ENCODE measurements around the gene FGD2. TPM values are rescaled to one million over a fixed set of nuclear protein-coding genes. Genes with fewer than 3 reads are reported as not detected.
"Not testable (repeated sequence)": the region's sequence is repeated elsewhere in the genome, so short reads cannot be mapped to it uniquely, and the experiment has no call there.

Gene FGD2
- total RNA-seq, 1 donor from 2014 or later: 56.9 TPM

DNA sequence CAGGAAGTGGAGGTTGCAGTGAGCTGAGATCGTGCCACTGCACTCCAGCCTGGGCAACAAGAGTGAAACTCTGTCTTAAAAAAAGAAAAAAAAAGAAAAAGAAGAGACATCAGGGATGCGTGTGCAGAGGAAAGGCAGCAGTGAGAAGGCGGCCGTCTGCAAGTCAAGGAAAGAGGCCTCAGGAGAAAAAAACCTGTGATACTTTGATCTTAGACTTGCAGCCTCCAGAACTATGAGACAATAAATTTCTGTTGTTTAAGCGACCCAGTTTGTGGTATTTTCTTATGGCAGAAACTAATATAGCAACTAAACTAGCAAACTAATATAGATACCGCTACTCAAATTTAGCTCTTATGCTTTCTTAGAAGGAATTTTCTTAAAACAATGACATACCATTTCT lies 36.1 kb downstream of the FGD2 start:
- no peaks in the 10 kb centered on the region for H3K27me3 ChIP-seq
- intact Hi-C loops (cut with DNase I): no loop called here
- TF ChIP-seq CTCF (IDR thresholded peaks at IDR 0.05): no peak
- no peaks in the 10 kb centered on the region for H3K36me3 ChIP-seq
- no peak for DNase-seq
- no peak for ATAC-seq
- no peaks in the 10 kb centered on the region for H3K9me3 ChIP-seq
- H3K27ac ChIP-seq: no peak overlapping the region
- no peak overlapping the region for H3K4me3 ChIP-seq
- peaks cover 8% of the 10 kb centered on the region for H3K4me1 ChIP-seq

GRCh38 chr6:37042150-37042549 lies 36.7 kb downstream of the FGD2 start:
- intact Hi-C loops (cut with DNase I): no loop called here
- H3K4me1 ChIP-seq: peaks cover 8% of the 10 kb centered on the region
- no peak overlapping the region for H3K4me3 ChIP-seq
- TF ChIP-seq CTCF (IDR thresholded peaks at IDR 0.05): no peak
- ATAC-seq (no peak), DNase-seq (no peak)
- no peaks in the 10 kb centered on the region for H3K9me3 ChIP-seq
- no peaks in the 10 kb centered on the region for H3K36me3 ChIP-seq
- H3K27ac ChIP-seq: no peak overlapping the region
- H3K27me3 ChIP-seq: no peaks in the 10 kb centered on the region

GRCh38 chr6:37043091-37043490 lies 37.6 kb downstream of the FGD2 start:
- H3K27me3 ChIP-seq; H3K27ac ChIP-seq; H3K4me3 ChIP-seq; H3K9me3 ChIP-seq; DNase-seq; intact Hi-C loops (cut with DNase I); H3K4me1 ChIP-seq; H3K36me3 ChIP-seq; ATAC-seq: not testable (repeated sequence)

DNA sequence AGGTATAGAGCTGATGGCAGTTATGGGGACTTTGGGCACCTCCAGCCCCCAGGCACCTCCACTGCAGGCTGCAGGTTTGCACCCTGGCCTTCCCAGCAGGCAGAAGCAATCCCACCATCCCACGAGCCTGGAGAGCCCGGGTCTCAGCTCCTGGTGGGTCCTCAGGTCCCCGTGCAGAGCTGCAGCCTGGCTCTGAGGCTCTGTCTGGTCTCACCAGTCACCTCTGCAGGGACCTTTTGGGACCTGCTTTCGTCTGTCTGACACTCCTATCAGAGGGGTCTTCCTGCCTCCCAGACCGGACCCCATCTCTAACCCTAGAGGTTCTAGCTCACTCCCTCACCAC lies 41.9 kb downstream of the FGD2 start:
- Histone ChIP-seq H3K27me3 (no peaks in the 10 kb centered on the region), H3K4me3 (no peak overlapping the region), H3K9me3 (no peaks in the 10 kb centered on the region), H3K27ac (no peak overlapping the region), H3K36me3 (no peaks in the 10 kb centered on the region), H3K4me1 (peaks cover 33% of the 10 kb centered on the region)
- ATAC-seq (no peak), DNase-seq (no peak)
- no peak for TF ChIP-seq CTCF (IDR thresholded peaks at IDR 0.05)
- intact Hi-C loops (cut with DNase I): loop anchor here (5.0 kb wide), 1 partner anchor 125 kb away; the partner anchor contains the start of gene PIM1

- no peak for DNase-seq
- Histone ChIP-seq H3K4me1 (peaks cover 33% of the 10 kb centered on the region), H3K36me3 (no peaks in the 10 kb centered on the region), H3K27ac (no peak overlapping the region), H3K9me3 (no peaks in the 10 kb centered on the region), H3K4me3 (no peak overlapping the region), H3K27me3 (no peaks in the 10 kb centered on the region)
- no peak for TF ChIP-seq CTCF (IDR thresholded peaks at IDR 0.05)
- ATAC-seq: no peak
- intact Hi-C loops (cut with DNase I): loop anchor here (5.0 kb wide), 1 partner anchor 124 kb away; the partner anchor contains the start of gene PIM1
These were observed 42.4 kb downstream of the FGD2 start for GRCh38 chr6:37047689-37048402.

GRCh38 chr6:37048403-37048850 lies 43.0 kb downstream of the FGD2 start:
- TF ChIP-seq CTCF (IDR thresholded peaks at IDR 0.05): no peak
- H3K27ac ChIP-seq: no peak overlapping the region
- no peak overlapping the region for H3K4me3 ChIP-seq
- peaks cover 33% of the 10 kb centered on the region for H3K4me1 ChIP-seq
- DNase-seq: no peak
- no peak for ATAC-seq
- H3K36me3 ChIP-seq: no peaks in the 10 kb centered on the region
- no peaks in the 10 kb centered on the region for H3K9me3 ChIP-seq
- intact Hi-C loops (cut with DNase I): loop anchor here (5.0 kb wide), 1 partner anchor 124 kb away; the partner anchor contains the start of gene PIM1
- H3K27me3 ChIP-seq: no peaks in the 10 kb centered on the region

Data from upper lobe of right lung (tissue), 1 donor.